Measurements from ENCODE around the gene TRIM40.
"Not testable (repeated sequence)": the region's sequence is repeated elsewhere in the genome, so short reads cannot be mapped to it uniquely, and the experiment has no call there.

- not testable (repeated sequence) for TF ChIP-seq CTCF, POLR2AphosphoS5, EP300 (IDR thresholded peaks at IDR 0.05)
Observed at GRCh38 chr6:30140240-30140639, 4.3 kb downstream of the TRIM40 start.
